Caco-2 (cell line): ENCODE data around the gene LIMS2. TPM values are rescaled to one million over a fixed set of nuclear protein-coding genes. Genes with fewer than 3 reads are reported as not detected.

Experiments
- BruUV-seq: library from RNA; stranded (reverse); fragments of 400-500 nt; replicated peaks from 2 replicates; lab custom pipeline; 2021; lab: Mats Ljungman, UMichigan
- CTCF ChIA-PET: fragments of 300-600 bp; sonication (Branson Sonifier 250); formaldehyde crosslinking; loops from one replicate; lab custom pipeline; 2022; ENCODE audit warnings: antibody characterized with exemption; lab: Charles Lee
- POLR2A ChIA-PET: fragments of 300-600 bp; sonication (Branson Sonifier 250); formaldehyde crosslinking; loops from one replicate; lab custom pipeline; 2022; ENCODE audit warnings: antibody characterized with exemption; lab: Charles Lee
- DNase-seq, 2 experiments: peaks; one replicate each; pipeline versions ENCODE4 v3.0.0 to v3.0.0-alpha.2; 2020 to 2022
- H3K27me3 ChIP-seq: replicated peaks from 2 replicates; pipeline ENCODE4 v1.6.0; 2011; ENCODE audit warnings: low read length; ENCODE audit not compliant: control insufficient read depth, insufficient read depth
- H3K36me3 ChIP-seq: 2 replicates; pipeline ENCODE4 v1.5.1; 2011; ENCODE audit warnings: low read length; ENCODE audit not compliant: control insufficient read depth, insufficient read depth
- H3K4me1 ChIP-seq: fragments of 250-450 bp; sonication (Bioruptor Pico); 2 replicates; pipeline ENCODE4 v1.5.1; 2020; ENCODE audit warnings: mild to moderate bottlenecking
- H3K4me3 ChIP-seq: 2 replicates; pipeline ENCODE4 v1.5.1; 2011; ENCODE audit warnings: low read depth, mild to moderate bottlenecking, control low read depth, low read length
- H3K9me3 ChIP-seq: fragments of 250-450 bp; sonication (Bioruptor Pico); 2 replicates; pipeline ENCODE4 v1.5.1; 2020; ENCODE audit warnings: mild to moderate bottlenecking, moderate library complexity
- H3K27ac Mint-ChIP-seq: one replicate; pipeline ENCODE4 v1.8.0; 2022; ENCODE audit warnings: mixed read lengths; ENCODE audit not compliant: unreplicated experiment
- H3K27me3 Mint-ChIP-seq: one replicate; pipeline ENCODE4 v1.8.0; 2022; ENCODE audit warnings: mixed read lengths; ENCODE audit not compliant: insufficient read depth, unreplicated experiment
- H3K36me3 Mint-ChIP-seq: one replicate; pipeline ENCODE4 v1.8.0; 2022; ENCODE audit warnings: mild to moderate bottlenecking, mixed read lengths; ENCODE audit not compliant: insufficient read depth, unreplicated experiment
- H3K4me1 Mint-ChIP-seq: one replicate; pipeline ENCODE4 v1.8.0; 2022; ENCODE audit warnings: low read depth, mixed read lengths; ENCODE audit not compliant: unreplicated experiment
- H3K4me3 Mint-ChIP-seq: one replicate; pipeline ENCODE4 v1.8.0; 2022; ENCODE audit warnings: mild to moderate bottlenecking, moderate library complexity, mixed read lengths; ENCODE audit not compliant: unreplicated experiment
- H3K9me3 Mint-ChIP-seq: one replicate; pipeline ENCODE4 v1.8.0; 2022; ENCODE audit warnings: mixed read lengths; ENCODE audit not compliant: unreplicated experiment
- intact Hi-C: fragments of 100-400 bp; cut with micrococcal nuclease; formaldehyde crosslinking; loops from one replicate; pipeline ENCODE4 v1.10.0; 2022; ENCODE audit not compliant: unreplicated experiment
- total RNA-seq: library from RNA; stranded (reverse); gene quantifications from 2 replicates; pipeline ENCODE4 v1.2.3, GENCODE V29; 2022
- TF ChIP-seq, protein P1 (sequence below), 2 experiments: fragments of 200-600 bp in 1 of 2; IDR thresholded peaks; 1 replicate in 1 of 2; 2 replicates in 1 of 2; pipeline versions ENCODE4 v1.5.1 to v1.8.0; 2011 to 2022; ENCODE audit warnings: antibody characterized with exemption in 1 of 2, control low read depth in 1 of 2, inconsistent platforms in 1 of 2, low read depth in 1 of 2, low read length in 1 of 2, mild to moderate bottlenecking in 1 of 2, moderate library complexity in 1 of 2; ENCODE audit not compliant: insufficient read depth in 1 of 2, severe bottlenecking in 1 of 2, unreplicated experiment in 1 of 2

Gene LIMS2
- total RNA-seq, 1 experiment from 2014 or later, result 10.0 TPM

DNA sequence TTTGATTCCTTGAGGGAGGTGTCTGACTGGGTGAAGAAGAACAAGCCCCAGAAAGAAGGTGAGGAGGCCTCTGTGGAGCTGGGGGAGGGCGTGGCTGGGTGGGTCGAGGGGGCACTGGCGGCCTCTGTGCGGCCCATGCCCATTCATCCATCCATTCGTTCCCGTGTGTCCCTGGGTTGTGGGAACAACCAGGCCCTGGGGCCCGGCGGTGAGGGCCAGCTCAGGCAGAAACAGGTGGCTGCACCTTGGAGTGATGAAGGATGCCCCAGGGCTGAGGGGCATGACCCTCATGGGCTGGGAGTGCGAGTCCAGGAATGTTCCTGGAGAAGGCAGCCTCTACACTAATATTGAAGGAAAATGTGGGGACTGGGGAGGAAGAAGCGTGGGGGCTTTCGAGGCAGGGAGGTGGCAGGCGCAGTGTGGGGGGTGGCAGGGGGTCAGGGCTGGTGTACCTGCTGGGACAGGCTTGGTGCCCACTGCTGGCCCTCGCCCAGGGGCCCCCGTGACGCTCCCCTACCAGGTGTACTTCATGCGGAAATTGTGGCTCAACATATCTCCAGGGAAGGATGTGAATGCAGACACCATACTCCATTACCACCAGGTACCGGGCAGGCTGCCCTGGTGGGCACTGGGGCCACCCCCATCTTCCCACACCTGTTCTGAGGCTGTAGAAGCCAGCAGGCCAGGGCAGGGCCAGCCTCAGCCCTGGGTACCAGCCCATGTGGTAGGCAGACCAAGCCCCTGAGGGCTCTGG is 40.5 kb downstream of the LIMS2 start:
- H3K27ac Mint-ChIP-seq, result no peak overlapping the region
- H3K9me3 ChIP-seq, result no peaks in the 10 kb centered on the region
- H3K36me3 ChIP-seq, result no peaks in the 10 kb centered on the region
- H3K4me3 ChIP-seq, result no peak overlapping the region
- H3K27me3 Mint-ChIP-seq, result no peaks in the 10 kb centered on the region
- peaks cover 22% of the 10 kb centered on the region for H3K4me1 ChIP-seq
- TF ChIP-seq, protein P1, sequence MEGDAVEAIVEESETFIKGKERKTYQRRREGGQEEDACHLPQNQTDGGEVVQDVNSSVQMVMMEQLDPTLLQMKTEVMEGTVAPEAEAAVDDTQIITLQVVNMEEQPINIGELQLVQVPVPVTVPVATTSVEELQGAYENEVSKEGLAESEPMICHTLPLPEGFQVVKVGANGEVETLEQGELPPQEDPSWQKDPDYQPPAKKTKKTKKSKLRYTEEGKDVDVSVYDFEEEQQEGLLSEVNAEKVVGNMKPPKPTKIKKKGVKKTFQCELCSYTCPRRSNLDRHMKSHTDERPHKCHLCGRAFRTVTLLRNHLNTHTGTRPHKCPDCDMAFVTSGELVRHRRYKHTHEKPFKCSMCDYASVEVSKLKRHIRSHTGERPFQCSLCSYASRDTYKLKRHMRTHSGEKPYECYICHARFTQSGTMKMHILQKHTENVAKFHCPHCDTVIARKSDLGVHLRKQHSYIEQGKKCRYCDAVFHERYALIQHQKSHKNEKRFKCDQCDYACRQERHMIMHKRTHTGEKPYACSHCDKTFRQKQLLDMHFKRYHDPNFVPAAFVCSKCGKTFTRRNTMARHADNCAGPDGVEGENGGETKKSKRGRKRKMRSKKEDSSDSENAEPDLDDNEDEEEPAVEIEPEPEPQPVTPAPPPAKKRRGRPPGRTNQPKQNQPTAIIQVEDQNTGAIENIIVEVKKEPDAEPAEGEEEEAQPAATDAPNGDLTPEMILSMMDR (IDR thresholded peaks at IDR 0.05; ENCODE audit: insufficient read depth in 1 of 2, low read depth in 1 of 2, low read length in 1 of 2, severe bottlenecking in 1 of 2, unreplicated experiment in 1 of 2), result no peak
- no peaks in the 10 kb centered on the region for H3K9me3 Mint-ChIP-seq
- peaks cover 6% of the 10 kb centered on the region for H3K4me1 Mint-ChIP-seq
- ChIA-PET POLR2A (no interaction called here), CTCF (no interaction called here)
- intact Hi-C loops, result no loop called here
- no peaks in the 10 kb centered on the region for H3K27me3 ChIP-seq
- BruUV-seq, result no TSS peak
- DNase-seq, result no peak
- H3K4me3 Mint-ChIP-seq, result no peak overlapping the region
- H3K36me3 Mint-ChIP-seq, result peaks cover 3% of the 10 kb centered on the region

DNA sequence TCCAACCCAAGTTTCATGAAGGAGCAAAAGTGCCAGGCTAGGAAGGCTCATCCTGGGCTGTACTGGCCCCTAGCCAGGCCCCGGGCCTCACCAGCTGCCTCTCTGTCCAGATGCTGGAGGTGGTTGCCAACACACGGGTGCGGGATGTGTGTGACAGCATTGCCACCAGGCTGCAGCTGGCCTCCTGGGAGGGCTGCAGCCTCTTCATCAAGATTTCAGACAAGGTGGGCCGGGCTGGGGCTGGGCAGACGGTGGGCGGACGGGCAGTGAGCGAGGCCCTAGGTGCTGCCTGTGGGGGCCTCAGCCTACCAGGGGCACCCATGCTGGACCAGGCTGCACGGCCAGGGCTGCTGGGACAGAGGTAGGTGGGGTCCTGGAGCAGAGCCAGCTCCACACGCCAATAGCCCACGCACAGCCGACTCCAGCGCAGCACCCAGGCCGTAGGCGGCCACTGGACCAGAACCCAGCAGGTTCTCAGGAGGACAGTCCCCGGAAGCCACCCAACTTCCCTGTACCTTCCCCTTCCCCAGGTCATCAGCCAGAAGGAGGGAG is 41.2 kb downstream of the LIMS2 start:
- TF ChIP-seq, protein P1 (IDR thresholded peaks at IDR 0.05; ENCODE audit: insufficient read depth in 1 of 2, low read depth in 1 of 2, low read length in 1 of 2, severe bottlenecking in 1 of 2, unreplicated experiment in 1 of 2), result no peak
- ChIA-PET CTCF (no interaction called here), POLR2A (no interaction called here)
- no peak overlapping the region for H3K4me3 ChIP-seq
- DNase-seq, result no peak
- Mint-ChIP-seq H3K4me3 (no peak overlapping the region), H3K27ac (no peak overlapping the region), H3K27me3 (no peaks in the 10 kb centered on the region), H3K9me3 (no peaks in the 10 kb centered on the region), H3K36me3 (no peaks in the 10 kb centered on the region), H3K4me1 (peaks cover 6% of the 10 kb centered on the region)
- H3K36me3 ChIP-seq, result no peaks in the 10 kb centered on the region
- H3K27me3 ChIP-seq, result no peaks in the 10 kb centered on the region
- intact Hi-C loops, result no loop called here
- H3K9me3 ChIP-seq, result no peaks in the 10 kb centered on the region
- no TSS peak for BruUV-seq
- peaks cover 22% of the 10 kb centered on the region for H3K4me1 ChIP-seq

DNA sequence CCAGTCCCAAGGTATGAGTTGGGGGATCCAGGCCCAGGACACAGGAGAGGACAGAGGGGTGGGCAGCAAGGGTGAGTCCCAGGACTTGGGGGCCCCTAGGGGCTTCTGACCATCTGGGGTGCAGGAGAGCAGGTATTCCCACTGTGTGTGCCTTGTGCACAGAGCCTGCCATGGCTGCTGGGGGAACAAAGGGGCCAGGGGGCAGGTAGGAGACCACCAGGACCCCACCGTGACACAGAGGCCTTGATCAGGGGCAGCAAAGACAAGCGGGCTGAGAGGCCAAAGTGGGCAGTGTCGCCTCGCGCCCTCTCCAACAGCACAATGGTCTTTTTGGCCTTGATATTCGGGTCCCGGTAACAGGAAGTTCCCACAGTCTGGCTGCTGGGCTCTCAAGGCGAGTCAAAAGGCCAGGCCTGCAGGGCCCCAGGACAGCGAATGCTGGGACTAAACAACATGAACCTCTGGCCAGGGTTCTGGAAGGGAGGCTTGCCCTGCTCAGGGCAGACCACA is 41.7 kb downstream of the LIMS2 start:
- no peaks in the 10 kb centered on the region for H3K36me3 Mint-ChIP-seq
- CTCF ChIA-PET, result no interaction called here

More for the DNA sequence above, 41.7 kb downstream of the LIMS2 start:
- intact Hi-C loops, result no loop called here
- Mint-ChIP-seq H3K27ac (no peak overlapping the region), H3K9me3 (no peaks in the 10 kb centered on the region), H3K27me3 (no peaks in the 10 kb centered on the region), H3K4me3 (no peak overlapping the region), H3K4me1 (peaks cover 6% of the 10 kb centered on the region)
- no peak overlapping the region for H3K4me3 ChIP-seq
- POLR2A ChIA-PET, result no interaction called here
- H3K27me3 ChIP-seq, result no peaks in the 10 kb centered on the region
- TF ChIP-seq, protein P1 (IDR thresholded peaks at IDR 0.05; ENCODE audit: insufficient read depth in 1 of 2, low read depth in 1 of 2, low read length in 1 of 2, severe bottlenecking in 1 of 2, unreplicated experiment in 1 of 2), result no peak
- H3K36me3 ChIP-seq, result no peaks in the 10 kb centered on the region
- peaks cover 22% of the 10 kb centered on the region for H3K4me1 ChIP-seq
- H3K9me3 ChIP-seq, result no peaks in the 10 kb centered on the region
- no TSS peak for BruUV-seq
- no peak for DNase-seq
